ENCODE measurements around the gene TGM2.

DNA sequence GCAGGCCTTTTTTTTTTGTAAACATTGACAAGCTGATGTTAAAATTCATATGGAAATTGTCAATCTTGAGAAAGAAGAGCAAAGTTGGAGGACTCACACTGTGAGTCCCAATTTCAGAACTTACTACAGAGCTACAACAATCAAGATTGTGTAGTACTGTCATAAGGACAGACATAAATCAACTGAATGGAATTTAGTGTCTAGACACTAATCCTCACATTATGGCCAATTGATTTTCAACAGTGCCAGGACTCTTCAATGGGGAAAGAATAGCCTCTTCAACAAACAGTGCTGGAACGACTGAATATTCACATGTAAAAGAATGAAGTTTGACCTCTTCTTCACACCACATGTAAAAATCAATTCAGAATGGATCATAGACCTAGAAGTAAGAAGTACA, 60.8 kb downstream of the TGM2 start:
- TF ChIP-seq, protein P1, sequence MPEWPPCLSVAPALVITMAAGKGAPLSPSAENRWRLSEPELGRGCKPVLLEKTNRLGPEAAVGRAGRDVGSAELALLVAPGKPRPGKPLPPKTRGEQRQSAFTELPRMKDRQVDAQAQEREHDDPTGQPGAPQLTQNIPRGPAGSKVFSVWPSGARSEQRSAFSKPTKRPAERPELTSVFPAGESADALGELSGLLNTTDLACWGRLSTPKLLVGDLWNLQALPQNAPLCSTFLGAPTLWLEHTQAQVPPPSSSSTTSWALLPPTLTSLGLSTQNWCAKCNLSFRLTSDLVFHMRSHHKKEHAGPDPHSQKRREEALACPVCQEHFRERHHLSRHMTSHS (tag by site-specific recombination; IDR thresholded peaks at IDR 0.05) = no peak
- TF ChIP-seq ZNF350 (tag by site-specific recombination; IDR thresholded peaks at IDR 0.05) = no peak
- no peak for TF ChIP-seq EGR2 (tag by site-specific recombination; IDR thresholded peaks at IDR 0.05; ENCODE audit: low read depth)
- TF ChIP-seq, protein P2, sequence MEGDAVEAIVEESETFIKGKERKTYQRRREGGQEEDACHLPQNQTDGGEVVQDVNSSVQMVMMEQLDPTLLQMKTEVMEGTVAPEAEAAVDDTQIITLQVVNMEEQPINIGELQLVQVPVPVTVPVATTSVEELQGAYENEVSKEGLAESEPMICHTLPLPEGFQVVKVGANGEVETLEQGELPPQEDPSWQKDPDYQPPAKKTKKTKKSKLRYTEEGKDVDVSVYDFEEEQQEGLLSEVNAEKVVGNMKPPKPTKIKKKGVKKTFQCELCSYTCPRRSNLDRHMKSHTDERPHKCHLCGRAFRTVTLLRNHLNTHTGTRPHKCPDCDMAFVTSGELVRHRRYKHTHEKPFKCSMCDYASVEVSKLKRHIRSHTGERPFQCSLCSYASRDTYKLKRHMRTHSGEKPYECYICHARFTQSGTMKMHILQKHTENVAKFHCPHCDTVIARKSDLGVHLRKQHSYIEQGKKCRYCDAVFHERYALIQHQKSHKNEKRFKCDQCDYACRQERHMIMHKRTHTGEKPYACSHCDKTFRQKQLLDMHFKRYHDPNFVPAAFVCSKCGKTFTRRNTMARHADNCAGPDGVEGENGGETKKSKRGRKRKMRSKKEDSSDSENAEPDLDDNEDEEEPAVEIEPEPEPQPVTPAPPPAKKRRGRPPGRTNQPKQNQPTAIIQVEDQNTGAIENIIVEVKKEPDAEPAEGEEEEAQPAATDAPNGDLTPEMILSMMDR (tag by site-specific recombination; IDR thresholded peaks at IDR 0.05) = no peak
- TF ChIP-seq, protein P3, sequence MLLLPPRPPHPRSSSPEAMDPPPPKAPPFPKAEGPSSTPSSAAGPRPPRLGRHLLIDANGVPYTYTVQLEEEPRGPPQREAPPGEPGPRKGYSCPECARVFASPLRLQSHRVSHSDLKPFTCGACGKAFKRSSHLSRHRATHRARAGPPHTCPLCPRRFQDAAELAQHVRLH (tag by site-specific recombination; IDR thresholded peaks at IDR 0.05) = no peak
- TF ChIP-seq, protein P4, sequence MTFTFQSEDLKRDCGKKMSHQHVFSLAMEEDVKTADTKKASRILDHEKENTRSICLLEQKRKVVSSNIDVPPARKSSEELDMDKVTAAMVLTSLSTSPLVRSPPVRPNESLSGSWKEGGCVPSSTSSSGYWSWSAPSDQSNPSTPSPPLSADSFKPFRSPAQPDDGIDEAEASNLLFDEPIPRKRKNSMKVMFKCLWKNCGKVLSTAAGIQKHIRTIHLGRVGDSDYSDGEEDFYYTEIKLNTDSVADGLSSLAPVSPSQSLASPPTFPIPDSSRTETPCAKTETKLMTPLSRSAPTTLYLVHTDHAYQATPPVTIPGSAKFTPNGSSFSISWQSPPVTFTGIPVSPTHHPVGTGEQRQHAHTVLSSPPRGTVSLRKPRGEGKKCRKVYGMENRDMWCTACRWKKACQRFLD (tag by site-specific recombination; IDR thresholded peaks at IDR 0.05) = no peak
- TF ChIP-seq, protein P5, sequence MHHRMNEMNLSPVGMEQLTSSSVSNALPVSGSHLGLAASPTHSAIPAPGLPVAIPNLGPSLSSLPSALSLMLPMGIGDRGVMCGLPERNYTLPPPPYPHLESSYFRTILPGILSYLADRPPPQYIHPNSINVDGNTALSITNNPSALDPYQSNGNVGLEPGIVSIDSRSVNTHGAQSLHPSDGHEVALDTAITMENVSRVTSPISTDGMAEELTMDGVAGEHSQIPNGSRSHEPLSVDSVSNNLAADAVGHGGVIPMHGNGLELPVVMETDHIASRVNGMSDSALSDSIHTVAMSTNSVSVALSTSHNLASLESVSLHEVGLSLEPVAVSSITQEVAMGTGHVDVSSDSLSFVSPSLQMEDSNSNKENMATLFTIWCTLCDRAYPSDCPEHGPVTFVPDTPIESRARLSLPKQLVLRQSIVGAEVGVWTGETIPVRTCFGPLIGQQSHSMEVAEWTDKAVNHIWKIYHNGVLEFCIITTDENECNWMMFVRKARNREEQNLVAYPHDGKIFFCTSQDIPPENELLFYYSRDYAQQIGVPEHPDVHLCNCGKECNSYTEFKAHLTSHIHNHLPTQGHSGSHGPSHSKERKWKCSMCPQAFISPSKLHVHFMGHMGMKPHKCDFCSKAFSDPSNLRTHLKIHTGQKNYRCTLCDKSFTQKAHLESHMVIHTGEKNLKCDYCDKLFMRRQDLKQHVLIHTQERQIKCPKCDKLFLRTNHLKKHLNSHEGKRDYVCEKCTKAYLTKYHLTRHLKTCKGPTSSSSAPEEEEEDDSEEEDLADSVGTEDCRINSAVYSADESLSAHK (tag by site-specific recombination; IDR thresholded peaks at IDR 0.05) = no peak
- TF ChIP-seq ZNF239 (tag by site-specific recombination; IDR thresholded peaks at IDR 0.05) = no peak
- TF ChIP-seq, protein P6, sequence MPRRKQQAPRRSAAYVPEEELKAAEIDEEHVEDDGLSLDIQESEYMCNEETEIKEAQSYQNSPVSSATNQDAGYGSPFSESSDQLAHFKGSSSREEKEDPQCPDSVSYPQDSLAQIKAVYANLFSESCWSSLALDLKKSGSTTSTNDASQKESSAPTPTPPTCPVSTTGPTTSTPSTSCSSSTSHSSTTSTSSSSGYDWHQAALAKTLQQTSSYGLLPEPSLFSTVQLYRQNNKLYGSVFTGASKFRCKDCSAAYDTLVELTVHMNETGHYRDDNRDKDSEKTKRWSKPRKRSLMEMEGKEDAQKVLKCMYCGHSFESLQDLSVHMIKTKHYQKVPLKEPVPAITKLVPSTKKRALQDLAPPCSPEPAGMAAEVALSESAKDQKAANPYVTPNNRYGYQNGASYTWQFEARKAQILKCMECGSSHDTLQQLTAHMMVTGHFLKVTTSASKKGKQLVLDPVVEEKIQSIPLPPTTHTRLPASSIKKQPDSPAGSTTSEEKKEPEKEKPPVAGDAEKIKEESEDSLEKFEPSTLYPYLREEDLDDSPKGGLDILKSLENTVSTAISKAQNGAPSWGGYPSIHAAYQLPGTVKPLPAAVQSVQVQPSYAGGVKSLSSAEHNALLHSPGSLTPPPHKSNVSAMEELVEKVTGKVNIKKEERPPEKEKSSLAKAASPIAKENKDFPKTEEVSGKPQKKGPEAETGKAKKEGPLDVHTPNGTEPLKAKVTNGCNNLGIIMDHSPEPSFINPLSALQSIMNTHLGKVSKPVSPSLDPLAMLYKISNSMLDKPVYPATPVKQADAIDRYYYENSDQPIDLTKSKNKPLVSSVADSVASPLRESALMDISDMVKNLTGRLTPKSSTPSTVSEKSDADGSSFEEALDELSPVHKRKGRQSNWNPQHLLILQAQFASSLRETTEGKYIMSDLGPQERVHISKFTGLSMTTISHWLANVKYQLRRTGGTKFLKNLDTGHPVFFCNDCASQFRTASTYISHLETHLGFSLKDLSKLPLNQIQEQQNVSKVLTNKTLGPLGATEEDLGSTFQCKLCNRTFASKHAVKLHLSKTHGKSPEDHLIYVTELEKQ (tag by site-specific recombination; IDR thresholded peaks at IDR 0.05; ENCODE audit: borderline replicate concordance) = no peak
- TF ChIP-seq ZNF274 (IDR thresholded peaks at IDR 0.05; ENCODE audit: low read length) = no peak
- TF ChIP-seq ZNF274 (tag by site-specific recombination; IDR thresholded peaks at IDR 0.05; ENCODE audit: borderline replicate concordance) = no peak
- TF ChIP-seq, protein P7, sequence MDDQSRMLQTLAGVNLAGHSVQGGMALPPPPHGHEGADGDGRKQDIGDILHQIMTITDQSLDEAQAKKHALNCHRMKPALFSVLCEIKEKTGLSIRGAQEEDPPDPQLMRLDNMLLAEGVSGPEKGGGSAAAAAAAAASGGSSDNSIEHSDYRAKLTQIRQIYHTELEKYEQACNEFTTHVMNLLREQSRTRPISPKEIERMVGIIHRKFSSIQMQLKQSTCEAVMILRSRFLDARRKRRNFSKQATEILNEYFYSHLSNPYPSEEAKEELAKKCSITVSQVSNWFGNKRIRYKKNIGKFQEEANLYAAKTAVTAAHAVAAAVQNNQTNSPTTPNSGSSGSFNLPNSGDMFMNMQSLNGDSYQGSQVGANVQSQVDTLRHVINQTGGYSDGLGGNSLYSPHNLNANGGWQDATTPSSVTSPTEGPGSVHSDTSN (CRISPR knock-in tag; IDR thresholded peaks at IDR 0.05) = no peak
- no peak for TF ChIP-seq ZNF830 (tag by site-specific recombination; IDR thresholded peaks at IDR 0.05; ENCODE audit: low read depth)
- TF ChIP-seq ZNF629 (tag by site-specific recombination; IDR thresholded peaks at IDR 0.05) = no peak
